Measurements from ENCODE around the gene TMEM132C. TPM values are rescaled to one million over a fixed set of nuclear protein-coding genes. Genes with fewer than 3 reads are reported as not detected.

The TMEM132C gene
- total and polyA plus RNA-seq, 2 of the 4 experiments (the other 2 are of a cell fraction): not detected

GRCh38 chr12:128313931-128314330 lies 47.0 kb downstream of the TMEM132C start:
- H3K4me3 ChIP-seq (ENCODE audit: insufficient read depth, low read depth, low read length): no peak overlapping the region
- DNase-seq (no peak), ATAC-seq (ENCODE audit: low read depth) (no peak)
- no peak overlapping the region for H4K5ac ChIP-seq (ENCODE audit: low read depth, low read length)
- dilution Hi-C loops (cut with HindIII; ENCODE audit: low sequenced_read_pairs, unreplicated experiment): no loop called here
- no peak overlapping the region for H2BK15ac ChIP-seq (ENCODE audit: low read depth, low read length)
- H2AFZ ChIP-seq (replicated peaks; ENCODE audit: low read length, poor library complexity): no peak overlapping the region
- H3K4me1 ChIP-seq (ENCODE audit: control insufficient read depth, insufficient read depth, low read length): no peaks in the 10 kb centered on the region
- no peak overlapping the region for H3K27ac ChIP-seq (ENCODE audit: insufficient read depth, low read length)
- no peak overlapping the region for H2AK5ac ChIP-seq (ENCODE audit: low read depth, low read length)
- no peaks in the 10 kb centered on the region for H3K27me3 ChIP-seq (ENCODE audit: control insufficient read depth, insufficient read depth, low read length)
- no peaks in the 10 kb centered on the region for H3K36me3 ChIP-seq (ENCODE audit: control insufficient read depth, insufficient read depth, low read length)
- WGBS, 2 experiments (ENCODE audit: extremely low coverage in 2 of 2, insufficient read length in 1 of 2): no CpG with 5 or more reads among the region's 2 CpGs
- POLR2A ChIA-PET (ENCODE audit: unreplicated experiment): no interaction called here
- H4K8ac ChIP-seq (ENCODE audit: low read depth in 2 of 2, low read length in 2 of 2): no peak overlapping the region
- peaks cover 36% of the 10 kb centered on the region for H3K9me3 ChIP-seq (ENCODE audit: control insufficient read depth, insufficient read depth, low read length)
- H2BK120ac ChIP-seq (ENCODE audit: low read depth, low read length): no peak overlapping the region
- no peaks in the 10 kb centered on the region for H3K9me1 ChIP-seq (ENCODE audit: insufficient read depth, low read length)
- H2BK5ac ChIP-seq (ENCODE audit: low read depth, low read length, poor library complexity, severe bottlenecking): no peak overlapping the region
- no peak overlapping the region for H3K4me2 ChIP-seq (ENCODE audit: low read depth, low read length)
- H3K9ac ChIP-seq (ENCODE audit: low read depth, low read length): no peak overlapping the region
- in situ Hi-C loops (cut with MboI; ENCODE audit: low sequenced_read_pairs): no loop called here
- no TSS peak for BruUV-seq (replicated peaks)
- H3K56ac ChIP-seq (ENCODE audit: extremely low read depth, insufficient read depth, low read length): no peak overlapping the region
- no peaks in the 10 kb centered on the region for H3K79me1 ChIP-seq (ENCODE audit: low read depth in 1 of 2, low read length in 2 of 2)
- H3K14ac ChIP-seq (replicated peaks; ENCODE audit: low read depth, low read length): no peak overlapping the region
- no peak overlapping the region for H2BK20ac ChIP-seq (ENCODE audit: low read depth, low read length)
- no peak overlapping the region for H3K4ac ChIP-seq (ENCODE audit: low read depth, low read length)
- H3K23ac ChIP-seq (ENCODE audit: low read depth, low read length): no peak overlapping the region
- CTCF ChIA-PET: no interaction called here
- no peak overlapping the region for H3K18ac ChIP-seq (ENCODE audit: low read depth, low read length)
- H2AK9ac ChIP-seq (replicated peaks; ENCODE audit: low read depth, low read length, poor library complexity): no peak overlapping the region
- no peaks in the 10 kb centered on the region for H4K20me1 ChIP-seq (ENCODE audit: insufficient read depth, low read length)
- intact Hi-C loops (cut with micrococcal nuclease): no loop called here
- H4K91ac ChIP-seq (ENCODE audit: insufficient read depth, low read depth, low read length): no peak overlapping the region
- TF ChIP-seq MAZ (IDR thresholded peaks at IDR 0.05; ENCODE audit: borderline replicate concordance, low read depth, low read length): no peak
- no peak for TF ChIP-seq FOS (IDR thresholded peaks at IDR 0.05; ENCODE audit: low read depth, low read length)
- no peak for TF ChIP-seq MAFK (IDR thresholded peaks at IDR 0.05; ENCODE audit: low read depth, low read length)
- TF ChIP-seq, protein P1, sequence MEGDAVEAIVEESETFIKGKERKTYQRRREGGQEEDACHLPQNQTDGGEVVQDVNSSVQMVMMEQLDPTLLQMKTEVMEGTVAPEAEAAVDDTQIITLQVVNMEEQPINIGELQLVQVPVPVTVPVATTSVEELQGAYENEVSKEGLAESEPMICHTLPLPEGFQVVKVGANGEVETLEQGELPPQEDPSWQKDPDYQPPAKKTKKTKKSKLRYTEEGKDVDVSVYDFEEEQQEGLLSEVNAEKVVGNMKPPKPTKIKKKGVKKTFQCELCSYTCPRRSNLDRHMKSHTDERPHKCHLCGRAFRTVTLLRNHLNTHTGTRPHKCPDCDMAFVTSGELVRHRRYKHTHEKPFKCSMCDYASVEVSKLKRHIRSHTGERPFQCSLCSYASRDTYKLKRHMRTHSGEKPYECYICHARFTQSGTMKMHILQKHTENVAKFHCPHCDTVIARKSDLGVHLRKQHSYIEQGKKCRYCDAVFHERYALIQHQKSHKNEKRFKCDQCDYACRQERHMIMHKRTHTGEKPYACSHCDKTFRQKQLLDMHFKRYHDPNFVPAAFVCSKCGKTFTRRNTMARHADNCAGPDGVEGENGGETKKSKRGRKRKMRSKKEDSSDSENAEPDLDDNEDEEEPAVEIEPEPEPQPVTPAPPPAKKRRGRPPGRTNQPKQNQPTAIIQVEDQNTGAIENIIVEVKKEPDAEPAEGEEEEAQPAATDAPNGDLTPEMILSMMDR (conservative IDR thresholded peaks at IDR 0.05; ENCODE audit: low read depth, low read length): no peak
- TF ChIP-seq, protein P2, sequence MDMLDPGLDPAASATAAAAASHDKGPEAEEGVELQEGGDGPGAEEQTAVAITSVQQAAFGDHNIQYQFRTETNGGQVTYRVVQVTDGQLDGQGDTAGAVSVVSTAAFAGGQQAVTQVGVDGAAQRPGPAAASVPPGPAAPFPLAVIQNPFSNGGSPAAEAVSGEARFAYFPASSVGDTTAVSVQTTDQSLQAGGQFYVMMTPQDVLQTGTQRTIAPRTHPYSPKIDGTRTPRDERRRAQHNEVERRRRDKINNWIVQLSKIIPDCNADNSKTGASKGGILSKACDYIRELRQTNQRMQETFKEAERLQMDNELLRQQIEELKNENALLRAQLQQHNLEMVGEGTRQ (IDR thresholded peaks at IDR 0.05; ENCODE audit: low read depth, low read length): no peak

Measured in IMR-90 (cell line).